GM18498 (cell line): ENCODE results near the gene SCNN1G.
"Not testable (repeated sequence)": the region's sequence is repeated elsewhere in the genome, so short reads cannot be mapped to it uniquely, and the experiment has no call there.

ENCODE experiments used
- ATAC-seq: cut with Tn5 transposase; IDR thresholded peaks from one replicate; pipeline ENCODE4 v1.9.1; 2021; ENCODE audit warnings: mild to moderate bottlenecking, moderate library complexity; ENCODE audit not compliant: unreplicated experiment

The SCNN1G gene

DNA sequence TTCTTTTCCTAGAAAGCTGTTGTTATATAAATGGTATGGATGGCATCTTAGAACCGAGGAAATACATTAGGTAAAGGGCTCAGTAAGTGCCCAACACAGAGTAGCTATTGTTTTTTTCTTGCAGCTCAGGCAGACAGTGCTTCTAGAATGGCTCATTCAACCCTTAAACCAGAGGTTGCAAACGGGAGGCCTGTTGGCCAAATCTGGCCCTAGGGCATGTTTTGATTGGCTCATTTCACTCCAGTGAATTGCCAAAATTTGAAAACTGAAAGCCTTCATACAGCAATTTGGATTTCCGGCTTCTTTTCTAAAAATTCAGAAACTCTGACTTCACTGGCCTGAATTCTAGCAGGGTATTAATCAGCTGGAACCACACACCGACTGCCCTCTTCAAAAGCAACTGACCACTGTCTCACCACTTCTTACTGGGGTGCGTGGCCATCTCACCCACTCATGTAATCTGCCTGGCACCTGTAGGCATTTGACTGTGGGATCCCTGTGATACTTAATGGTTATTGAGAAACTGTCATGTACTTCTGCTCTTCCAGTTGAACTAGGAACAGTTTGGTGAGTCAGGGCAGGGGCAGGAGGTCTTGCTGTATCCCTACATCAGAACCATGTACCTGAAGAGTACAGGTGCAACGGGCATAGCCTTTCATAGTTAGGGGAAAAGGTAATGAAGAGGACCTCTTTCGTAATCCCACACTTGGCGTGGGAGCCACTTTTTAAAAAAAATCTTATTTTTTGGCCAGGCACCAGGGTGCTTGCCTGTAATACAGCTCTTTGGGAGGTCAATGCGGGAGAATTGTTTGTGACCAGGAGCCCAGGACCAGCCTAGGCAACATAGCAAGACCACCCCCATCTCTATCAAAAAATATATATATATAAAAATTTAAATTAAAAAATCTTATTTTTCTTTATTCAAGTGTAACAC is 66.0 kb downstream of the SCNN1G start:
- ATAC-seq: no peak

DNA sequence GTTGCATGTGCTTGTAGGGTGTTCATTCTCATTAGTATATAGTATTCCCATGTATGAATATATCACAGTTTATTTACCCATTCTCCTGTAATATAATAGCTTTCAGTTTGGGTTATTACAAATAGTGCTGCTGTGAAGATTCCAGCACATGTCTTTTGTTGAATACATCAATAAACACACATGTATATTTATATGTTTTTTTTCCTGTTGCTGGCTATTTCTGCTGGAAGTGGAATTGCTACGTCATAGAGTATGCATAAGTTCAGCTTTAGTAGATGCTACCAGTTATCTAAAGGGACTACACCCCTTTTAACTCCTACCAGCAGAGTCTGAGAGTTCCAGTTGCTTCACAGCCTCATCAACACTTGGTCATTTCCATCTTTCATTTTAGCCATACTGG is 67.3 kb downstream of the SCNN1G start:
- no peak for ATAC-seq

DNA sequence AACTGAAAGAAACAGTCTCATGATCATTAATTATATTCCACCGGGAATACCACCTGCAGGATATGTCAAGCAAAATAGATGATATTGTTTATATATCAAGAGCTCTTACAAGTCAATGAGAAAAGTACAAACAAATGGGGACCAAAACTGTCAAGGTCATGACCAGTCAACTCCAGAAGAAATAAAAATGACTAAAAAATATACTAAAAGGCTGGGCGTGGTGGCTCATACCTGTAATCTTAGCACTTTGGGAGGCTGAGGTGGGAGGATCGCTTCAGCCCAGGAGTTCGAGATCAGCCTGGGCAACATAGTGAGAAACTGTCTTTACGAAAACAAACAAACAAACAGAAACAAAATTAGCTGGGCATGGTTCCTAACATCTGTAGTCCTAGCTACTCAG is 69.8 kb downstream of the SCNN1G start:
- ATAC-seq: no peak

DNA sequence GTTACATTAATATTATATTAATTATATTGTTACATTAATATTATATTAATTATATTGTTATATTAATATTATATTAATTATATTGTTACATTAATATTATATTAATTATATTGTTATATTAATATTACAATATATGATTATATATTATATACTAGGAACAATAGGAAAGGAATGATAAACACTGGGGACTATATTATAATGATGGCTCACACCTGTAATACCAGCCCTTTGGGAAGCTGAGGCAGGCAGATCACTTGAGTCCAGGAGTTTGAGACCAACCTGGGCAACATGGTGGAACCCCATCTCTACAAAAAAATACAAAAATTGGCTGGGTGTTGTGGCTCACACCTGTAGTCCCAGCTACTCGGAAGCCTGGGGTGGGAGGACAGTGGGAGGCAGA is 71.1 kb downstream of the SCNN1G start:
- not testable (repeated sequence) for ATAC-seq

GRCh38 chr16:23254338-23254737 is 71.8 kb downstream of the SCNN1G start:
- ATAC-seq: no peak

DNA sequence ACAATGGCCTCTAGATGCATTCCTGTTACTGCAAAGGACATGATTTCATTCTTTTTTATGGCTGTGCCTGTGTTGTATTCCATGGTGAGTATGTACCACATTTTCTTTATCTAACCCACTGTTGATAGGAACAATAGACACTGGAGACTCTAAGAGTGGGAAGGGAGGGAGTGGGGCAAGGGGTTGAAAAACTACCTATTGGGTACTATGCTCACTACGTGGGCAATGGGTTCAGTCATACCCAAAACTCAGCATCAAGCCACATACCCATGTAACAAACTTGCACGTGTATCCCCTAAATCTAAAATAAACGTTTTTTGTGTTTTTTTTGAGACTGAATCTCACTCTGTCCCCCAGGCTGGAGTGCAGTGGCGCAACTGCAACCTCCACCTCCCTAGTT is 72.5 kb downstream of the SCNN1G start:
- ATAC-seq: no peak

- ATAC-seq: no peak
These were observed 73.9 kb downstream of the SCNN1G start for GRCh38 chr16:23256440-23256839.

DNA sequence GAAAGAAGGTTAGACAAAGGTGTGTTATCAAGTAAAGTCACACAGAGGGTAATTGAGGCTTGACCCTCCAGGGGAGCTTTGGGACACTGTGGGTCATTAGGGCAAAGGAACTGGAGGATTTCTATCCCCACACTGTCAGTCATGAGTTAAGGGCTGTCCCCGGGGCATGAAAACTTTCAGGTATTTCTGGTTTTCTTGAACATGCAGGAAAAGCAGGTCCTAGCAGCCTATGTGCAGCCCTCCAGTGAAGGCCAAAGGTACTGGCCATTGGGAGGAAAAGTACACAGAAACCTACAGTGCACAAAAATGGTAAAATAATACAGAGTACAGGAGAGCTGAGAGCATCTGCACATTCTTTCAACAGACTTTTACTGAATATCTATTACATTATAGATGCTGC is 75.1 kb downstream of the SCNN1G start:
- no peak for ATAC-seq

- no peak for ATAC-seq
These were observed 76.3 kb downstream of the SCNN1G start for GRCh38 chr16:23258919-23259237.
